ENCODE data around the gene LSP1. TPM values are rescaled to one million over a fixed set of nuclear protein-coding genes. Genes with fewer than 3 reads are reported as not detected.

LSP1 gene
- total and polyA plus RNA-seq, 2 of the 8 experiments (the other 6 are each of a cell fraction or from before 2014, with no cell fraction given): 0.03 TPM; not detected in 1

DNA sequence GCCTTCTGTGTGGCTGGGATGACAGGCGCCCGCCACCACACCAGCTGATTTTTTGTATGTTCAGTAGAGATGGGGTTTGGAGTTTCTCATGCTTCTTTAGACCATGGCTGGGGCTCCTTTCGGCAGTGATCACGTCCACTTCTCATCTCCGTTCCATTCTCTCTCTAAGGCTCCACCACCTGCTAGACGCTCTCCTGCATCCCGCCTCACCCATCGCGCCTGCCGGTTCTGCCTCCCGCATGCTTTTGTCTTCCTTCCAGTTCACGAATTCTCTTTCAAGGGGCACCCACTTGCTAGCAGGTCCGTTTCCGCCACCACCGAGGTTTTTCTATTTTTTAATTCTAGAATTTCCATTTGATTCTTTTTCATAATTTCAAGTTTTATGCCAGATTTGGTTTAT is 40.1 kb upstream of the LSP1 start:
- H2BK20ac ChIP-seq (ENCODE audit: low read length): no peak overlapping the region
- POLR2A ChIA-PET (ENCODE audit: partially characterized antibody): no interaction called here
- H3K23me2 ChIP-seq (ENCODE audit: low read depth, low read length): no peaks in the 10 kb centered on the region
- no peaks in the 10 kb centered on the region for H3K36me3 ChIP-seq (ENCODE audit: control insufficient read depth in 2 of 4, insufficient read depth in 4 of 4, low read length in 3 of 4)
- H2BK5ac ChIP-seq (ENCODE audit: low read depth, low read length): no peak overlapping the region
- no peak for FAIRE-seq
- no peak overlapping the region for H2AFZ ChIP-seq (ENCODE audit: low read length)
- no peaks in the 10 kb centered on the region for H4K20me1 ChIP-seq (replicated peaks in 1 of 2; ENCODE audit: control insufficient read depth in 1 of 2, insufficient read depth in 2 of 2, low read length in 2 of 2)
- no peak overlapping the region for H3K27ac ChIP-seq (ENCODE audit: low read depth, low read length)
- CTCF ChIA-PET (ENCODE audit: partially characterized antibody): interaction anchor here (0.7 to 1.7 kb wide), 4 partner anchors 12 to 344 kb away, joined by 3 to 6 read pairs (median 4); no protein-coding TSS in a partner anchor
- H3K23ac ChIP-seq (ENCODE audit: insufficient read length): no peak overlapping the region
- no peak overlapping the region for H2BK15ac ChIP-seq (ENCODE audit: low read length)
- H2AK5ac ChIP-seq (ENCODE audit: low read depth, low read length): no peak overlapping the region
- H3K14ac ChIP-seq (ENCODE audit: insufficient read length): no peak overlapping the region
- no peak overlapping the region for H3K4me2 ChIP-seq (ENCODE audit: insufficient read depth in 1 of 2, low read depth in 2 of 2, low read length in 2 of 2)
- DNase-seq (ENCODE audit: low read depth in 1 of 2, low spot score in 2 of 2): no peak
- no peak overlapping the region for H3K9ac ChIP-seq (replicated peaks in 1 of 4; ENCODE audit: extremely low read depth in 1 of 4, low read depth in 3 of 4, low read length in 3 of 4)
- no peak for TF ChIP-seq KDM1A (IDR thresholded peaks at IDR 0.05; ENCODE audit: borderline replicate concordance, low read length)
- TF ChIP-seq SAP30 (IDR thresholded peaks at IDR 0.05; ENCODE audit: insufficient read depth, insufficient replicate concordance, low read length): no peak
- TF ChIP-seq EGR1 (IDR thresholded peaks at IDR 0.05; ENCODE audit: borderline replicate concordance, low read depth, low read length): no peak
- no peak for TF ChIP-seq SIRT6 (IDR thresholded peaks at IDR 0.05; ENCODE audit: low read length)
- TF ChIP-seq, protein P1, sequence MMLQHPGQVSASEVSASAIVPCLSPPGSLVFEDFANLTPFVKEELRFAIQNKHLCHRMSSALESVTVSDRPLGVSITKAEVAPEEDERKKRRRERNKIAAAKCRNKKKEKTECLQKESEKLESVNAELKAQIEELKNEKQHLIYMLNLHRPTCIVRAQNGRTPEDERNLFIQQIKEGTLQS (IDR thresholded peaks at IDR 0.05; ENCODE audit: insufficient read depth, low read depth, low read length): no peak
- TF ChIP-seq, protein P2, sequence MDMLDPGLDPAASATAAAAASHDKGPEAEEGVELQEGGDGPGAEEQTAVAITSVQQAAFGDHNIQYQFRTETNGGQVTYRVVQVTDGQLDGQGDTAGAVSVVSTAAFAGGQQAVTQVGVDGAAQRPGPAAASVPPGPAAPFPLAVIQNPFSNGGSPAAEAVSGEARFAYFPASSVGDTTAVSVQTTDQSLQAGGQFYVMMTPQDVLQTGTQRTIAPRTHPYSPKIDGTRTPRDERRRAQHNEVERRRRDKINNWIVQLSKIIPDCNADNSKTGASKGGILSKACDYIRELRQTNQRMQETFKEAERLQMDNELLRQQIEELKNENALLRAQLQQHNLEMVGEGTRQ (IDR thresholded peaks at IDR 0.05; ENCODE audit: low read length): no peak
- WGBS, 2 experiments (ENCODE audit: extremely low coverage in 1 of 2, insufficient coverage in 1 of 2, insufficient read length in 1 of 2, insufficient replicate concordance in 2 of 2, low coverage in 1 of 2, low lambda C conversion rate in 2 of 2, missing lambda C conversion rate in 1 of 2): 77% methylated on average over 15 of the region's 15 CpGs; no CpG with 5 or more reads in 1 of the 2 experiments
- H3K4ac ChIP-seq (replicated peaks; ENCODE audit: insufficient read length, low read depth, low read length): no peak overlapping the region
- H4K5ac ChIP-seq (ENCODE audit: insufficient read length, low read depth, low read length): no peak overlapping the region
- H3K18ac ChIP-seq (ENCODE audit: extremely low read depth, low read length): no peak overlapping the region
- H3K9me3 ChIP-seq (ENCODE audit: insufficient read depth in 2 of 2, low read depth in 1 of 2, low read length in 1 of 2): peaks cover 3 to 4% of the 10 kb centered on the region in 2 experiments; a peak in 1 of 4 replicates
- H4K91ac ChIP-seq (replicated peaks; ENCODE audit: insufficient read length, low read length): no peak overlapping the region
- H2BK120ac ChIP-seq (replicated peaks; ENCODE audit: low read depth, low read length): no peak overlapping the region
- H2BK12ac ChIP-seq (ENCODE audit: low read depth, low read length): no peak overlapping the region
- H3K79me2 ChIP-seq (ENCODE audit: control insufficient read depth in 1 of 2, insufficient read depth in 2 of 2, low read length in 2 of 2): no peaks in the 10 kb centered on the region
- no peaks in the 10 kb centered on the region for H3K4me1 ChIP-seq (replicated peaks in 1 of 4; ENCODE audit: control insufficient read depth in 3 of 4, insufficient read depth in 4 of 4, low read length in 3 of 4)
- no peak overlapping the region for H4K8ac ChIP-seq (ENCODE audit: extremely low read depth, insufficient read depth, low read length)
- no peak overlapping the region for H3K4me3 ChIP-seq (ENCODE audit: extremely low read depth in 1 of 4, insufficient read depth in 2 of 4, low read depth in 3 of 4, low read length in 4 of 4)
- no peaks in the 10 kb centered on the region; a peak in 1 of 7 replicates for H3K27me3 ChIP-seq (replicated peaks in 1 of 4; ENCODE audit: control insufficient read depth in 3 of 4, extremely low read depth in 1 of 4, insufficient read depth in 3 of 4, low read length in 3 of 4)
- H3K56ac ChIP-seq (replicated peaks; ENCODE audit: insufficient read length, low read depth, low read length): no peak overlapping the region
- H3K79me1 ChIP-seq (ENCODE audit: low read depth, low read length): no peaks in the 10 kb centered on the region

Data from H1 (cell line).